ENCODE measurements around the gene TFDP3. TPM values are rescaled to one million over a fixed set of nuclear protein-coding genes. Genes with fewer than 3 reads are reported as not detected.

Gene TFDP3
- total and polyA plus RNA-seq, 10 of the 15 experiments (the other 5 are each of a cell fraction or from before 2014, with no cell fraction given), result 0.14 TPM; not detected in 9

DNA sequence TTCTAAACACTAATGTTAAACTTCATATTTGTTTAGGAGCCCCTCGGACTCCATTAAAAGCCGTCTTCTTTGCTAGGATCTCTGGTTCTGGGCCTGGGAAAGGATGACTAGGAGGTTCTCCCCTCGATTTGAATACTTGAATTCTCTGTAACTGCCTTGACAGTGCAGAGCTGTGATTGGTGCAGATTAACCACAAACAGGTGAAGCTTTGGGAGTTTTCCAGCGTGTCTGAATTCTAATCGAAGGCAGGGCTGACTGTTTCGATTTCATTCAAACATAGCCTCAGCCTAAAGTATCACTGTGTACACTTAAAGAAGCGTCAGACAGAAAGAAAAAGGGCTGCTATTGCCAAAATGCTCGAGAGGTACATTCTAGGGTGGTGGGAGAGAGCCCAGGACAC, 29.0 kb downstream of the TFDP3 start:
- Histone ChIP-seq H3K79me2 (ENCODE audit: control insufficient read depth, insufficient read depth, low read length) (no peaks in the 10 kb centered on the region), H3K27ac (ENCODE audit: control insufficient read depth, insufficient read depth) (no peak overlapping the region), H3K27me3 (replicated peaks in 1 of 2; ENCODE audit: control insufficient read depth in 2 of 2, insufficient read depth in 2 of 2, low read length in 1 of 2) (no peaks in the 10 kb centered on the region), H4K20me1 (ENCODE audit: control insufficient read depth, insufficient read depth) (no peaks in the 10 kb centered on the region), H2AFZ (ENCODE audit: control insufficient read depth, low read depth, low read length) (no peak overlapping the region), H3K4me2 (ENCODE audit: control insufficient read depth, insufficient read depth) (no peak overlapping the region), H3K9me3 (replicated peaks; ENCODE audit: control insufficient read depth, insufficient read depth, low read length) (no peaks in the 10 kb centered on the region), H3K4me3 (no peak overlapping the region), H3K36me3 (ENCODE audit: control insufficient read depth in 2 of 2, insufficient read depth in 2 of 2, low read length in 1 of 2) (no peaks in the 10 kb centered on the region), H3K9ac (ENCODE audit: control insufficient read depth, insufficient read depth, low read length) (no peak overlapping the region), H3K4me1 (ENCODE audit: control insufficient read depth, insufficient read depth, low read length) (no peaks in the 10 kb centered on the region)
- no peak for ATAC-seq
- 25% methylated on average over 8 of the region's 8 CpGs for WGBS (ENCODE audit: insufficient coverage, insufficient replicate concordance, low lambda C conversion rate, missing lambda C conversion rate)
- ChIA-PET RAD21 (ENCODE audit: unreplicated experiment) (no interaction called here), POLR2A (no interaction called here), SMC1A (ENCODE audit: uncharacterized antibody, unreplicated experiment) (no interaction called here), CTCF (no interaction called here)
- intact Hi-C loops (cut with micrococcal nuclease; ENCODE audit: unreplicated experiment) (no loop called here), in situ Hi-C loops (cut with MboI) (no loop called here)
- TF ChIP-seq, protein P1, sequence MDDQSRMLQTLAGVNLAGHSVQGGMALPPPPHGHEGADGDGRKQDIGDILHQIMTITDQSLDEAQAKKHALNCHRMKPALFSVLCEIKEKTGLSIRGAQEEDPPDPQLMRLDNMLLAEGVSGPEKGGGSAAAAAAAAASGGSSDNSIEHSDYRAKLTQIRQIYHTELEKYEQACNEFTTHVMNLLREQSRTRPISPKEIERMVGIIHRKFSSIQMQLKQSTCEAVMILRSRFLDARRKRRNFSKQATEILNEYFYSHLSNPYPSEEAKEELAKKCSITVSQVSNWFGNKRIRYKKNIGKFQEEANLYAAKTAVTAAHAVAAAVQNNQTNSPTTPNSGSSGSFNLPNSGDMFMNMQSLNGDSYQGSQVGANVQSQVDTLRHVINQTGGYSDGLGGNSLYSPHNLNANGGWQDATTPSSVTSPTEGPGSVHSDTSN (IDR thresholded peaks at IDR 0.05; ENCODE audit: insufficient replicate concordance, low read depth, low read length), result no peak
- TF ChIP-seq RCOR1 (conservative IDR thresholded peaks at IDR 0.05; ENCODE audit: low read depth, low read length), result no peak
- no peak for TF ChIP-seq MTA3 (IDR thresholded peaks at IDR 0.05; ENCODE audit: borderline replicate concordance, low read length)
- TF ChIP-seq LARP7 (IDR thresholded peaks at IDR 0.05), result no peak
- no peak for TF ChIP-seq SMC3 (IDR thresholded peaks at IDR 0.05; ENCODE audit: borderline replicate concordance, low read length)
- TF ChIP-seq CBFB (IDR thresholded peaks at IDR 0.05; ENCODE audit: low read depth), result no peak
- no peak for TF ChIP-seq FOS (IDR thresholded peaks at IDR 0.05; ENCODE audit: borderline replicate concordance, extremely low read depth, insufficient read length)
- TF ChIP-seq SP1 (IDR thresholded peaks at IDR 0.05; ENCODE audit: low read depth, low read length), result no peak
- no peak for DNase-seq (ENCODE audit: low read depth, low spot score)
- BruUV-seq (replicated peaks), result no TSS peak
- no peak for FAIRE-seq

DNA sequence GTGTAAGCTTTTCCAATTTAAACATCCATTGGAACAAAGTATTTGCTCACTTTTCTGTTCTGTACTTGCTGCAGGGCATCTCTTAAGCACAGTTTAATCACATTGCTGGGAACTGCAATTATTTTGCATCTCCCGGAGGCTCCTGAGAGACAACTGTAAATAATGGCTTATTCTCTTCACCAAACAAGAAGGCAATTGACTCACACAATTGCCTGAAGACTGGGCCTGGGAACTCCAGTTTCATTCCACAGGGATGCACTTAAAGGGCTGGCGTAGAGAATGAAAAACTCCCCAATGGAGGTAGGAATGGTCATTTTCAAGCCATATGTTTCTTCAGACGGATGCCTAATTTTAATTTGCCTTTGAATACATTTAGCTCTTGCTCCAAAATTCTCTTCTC, 29.5 kb downstream of the TFDP3 start:
- Histone ChIP-seq H3K4me3 (no peak overlapping the region), H3K4me1 (ENCODE audit: control insufficient read depth, insufficient read depth, low read length) (no peaks in the 10 kb centered on the region), H3K27me3 (replicated peaks in 1 of 2; ENCODE audit: control insufficient read depth in 2 of 2, insufficient read depth in 2 of 2, low read length in 1 of 2) (no peaks in the 10 kb centered on the region), H3K36me3 (ENCODE audit: control insufficient read depth in 2 of 2, insufficient read depth in 2 of 2, low read length in 1 of 2) (no peaks in the 10 kb centered on the region), H4K20me1 (ENCODE audit: control insufficient read depth, insufficient read depth) (no peaks in the 10 kb centered on the region), H3K27ac (ENCODE audit: control insufficient read depth, insufficient read depth) (no peak overlapping the region), H3K9ac (ENCODE audit: control insufficient read depth, insufficient read depth, low read length) (no peak overlapping the region), H3K9me3 (replicated peaks; ENCODE audit: control insufficient read depth, insufficient read depth, low read length) (no peaks in the 10 kb centered on the region), H2AFZ (ENCODE audit: control insufficient read depth, low read depth, low read length) (no peak overlapping the region), H3K79me2 (ENCODE audit: control insufficient read depth, insufficient read depth, low read length) (no peaks in the 10 kb centered on the region), H3K4me2 (ENCODE audit: control insufficient read depth, insufficient read depth) (no peak overlapping the region)
- ChIA-PET CTCF (no interaction called here), POLR2A (no interaction called here), RAD21 (ENCODE audit: unreplicated experiment) (no interaction called here), SMC1A (ENCODE audit: uncharacterized antibody, unreplicated experiment) (no interaction called here)
- no peak for ATAC-seq
- 44% methylated on average over 3 of the region's 3 CpGs for WGBS (ENCODE audit: insufficient coverage, insufficient replicate concordance, low lambda C conversion rate, missing lambda C conversion rate)
- in situ Hi-C loops (cut with MboI) (no loop called here), intact Hi-C loops (cut with micrococcal nuclease; ENCODE audit: unreplicated experiment) (no loop called here)
- no TSS peak for BruUV-seq (replicated peaks)
- no peak for FAIRE-seq
- DNase-seq (ENCODE audit: low read depth, low spot score), result no peak
- TF ChIP-seq IRF4 (IDR thresholded peaks at IDR 0.05; ENCODE audit: low read depth, low read length), result no peak
- TF ChIP-seq EED (IDR thresholded peaks at IDR 0.05; ENCODE audit: low read depth), result no peak
- TF ChIP-seq IKZF2 (IDR thresholded peaks at IDR 0.05), result no peak
- TF ChIP-seq, protein P2, sequence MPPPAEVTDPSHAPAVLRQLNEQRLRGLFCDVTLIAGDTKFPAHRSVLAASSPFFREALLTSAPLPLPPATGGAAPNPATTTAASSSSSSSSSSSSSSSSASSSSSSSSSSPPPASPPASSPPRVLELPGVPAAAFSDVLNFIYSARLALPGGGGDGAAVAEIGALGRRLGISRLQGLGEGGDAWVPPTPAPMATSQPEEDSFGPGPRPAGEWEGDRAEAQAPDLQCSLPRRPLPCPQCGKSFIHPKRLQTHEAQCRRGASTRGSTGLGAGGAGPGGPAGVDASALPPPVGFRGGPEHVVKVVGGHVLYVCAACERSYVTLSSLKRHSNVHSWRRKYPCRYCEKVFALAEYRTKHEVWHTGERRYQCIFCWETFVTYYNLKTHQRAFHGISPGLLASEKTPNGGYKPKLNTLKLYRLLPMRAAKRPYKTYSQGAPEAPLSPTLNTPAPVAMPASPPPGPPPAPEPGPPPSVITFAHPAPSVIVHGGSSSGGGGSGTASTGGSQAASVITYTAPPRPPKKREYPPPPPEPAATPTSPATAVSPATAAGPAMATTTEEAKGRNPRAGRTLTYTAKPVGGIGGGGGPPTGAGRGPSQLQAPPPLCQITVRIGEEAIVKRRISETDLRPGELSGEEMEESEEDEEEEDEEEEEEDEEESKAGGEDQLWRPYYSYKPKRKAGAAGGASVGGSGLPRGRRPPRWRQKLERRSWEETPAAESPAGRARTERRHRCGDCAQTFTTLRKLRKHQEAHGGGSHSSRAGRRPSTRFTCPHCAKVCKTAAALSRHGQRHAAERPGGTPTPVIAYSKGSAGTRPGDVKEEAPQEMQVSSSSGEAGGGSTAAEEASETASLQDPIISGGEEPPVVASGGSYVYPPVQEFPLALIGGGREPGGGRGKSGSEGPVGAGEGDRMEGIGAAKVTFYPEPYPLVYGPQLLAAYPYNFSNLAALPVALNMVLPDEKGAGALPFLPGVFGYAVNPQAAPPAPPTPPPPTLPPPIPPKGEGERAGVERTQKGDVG (CRISPR knock-in tag; IDR thresholded peaks at IDR 0.05), result no peak
